Uterus (tissue), 2 donors: ENCODE results near the gene ZNF862.

ENCODE experiments used
- CTCF ChIP-seq, 4 experiments: fragments of 200-600 bp in 2 of 4; fragments of 450-650 bp in 2 of 4; sonication (generic) in 2 of 4; IDR thresholded peaks; one replicate each; pipeline ENCODE4 v1.5.1; 2016 to 2019; ENCODE audit warnings: antibody characterized with exemption in 4 of 4, mild to moderate bottlenecking in 2 of 4, moderate library complexity in 1 of 4
- POLR2A ChIP-seq, 2 donors: fragments of 450-650 bp; IDR thresholded peaks; one replicate each; pipeline ENCODE4 v1.6.1; 2016; ENCODE audit warnings: antibody characterized with exemption in 2 of 2, mild to moderate bottlenecking in 1 of 2, moderate library complexity in 1 of 2

GRCh38 chr7:149861728-149862045, 23.5 kb downstream of the ZNF862 start:
- TF ChIP-seq CTCF (IDR thresholded peaks at IDR 0.05) (no peak), POLR2A (IDR thresholded peaks at IDR 0.05) (no peak)
